Dendritic cell treated with granulocyte-macrophage colony-stimulating factor and Interleukin-4, amounts not matched to agents 40 ng/mL and 50 ng/mL, for 4 days (primary cell): ENCODE measurements around the gene CCT3.
A peak's percentile ranks its signal among the peaks of the same experiment; 100 is the strongest.

Experiments
- H3K27ac Mint-ChIP-seq: one replicate; pipeline ENCODE4 v1.8.0; 2022; ENCODE audit warnings: mild to moderate bottlenecking, mixed read lengths
- H3K27me3 Mint-ChIP-seq: one replicate; pipeline ENCODE4 v1.8.0; 2022; ENCODE audit warnings: mild to moderate bottlenecking, mixed read lengths
- H3K36me3 Mint-ChIP-seq: one replicate; pipeline ENCODE4 v1.8.0; 2022; ENCODE audit warnings: low read depth, mixed read lengths
- H3K4me1 Mint-ChIP-seq: one replicate; pipeline ENCODE4 v1.8.0; 2022; ENCODE audit warnings: low read depth, mixed read lengths
- H3K4me3 Mint-ChIP-seq: one replicate; pipeline ENCODE4 v1.8.0; 2022; ENCODE audit warnings: mild to moderate bottlenecking, moderate library complexity, mixed read lengths
- H3K9me3 Mint-ChIP-seq: one replicate; pipeline ENCODE4 v1.8.0; 2022; ENCODE audit warnings: mixed read lengths
- intact Hi-C: fragments of 100-400 bp; cut with micrococcal nuclease; formaldehyde crosslinking; loops from one replicate; pipeline ENCODE4 v1.15.0; 2022

Gene CCT3

DNA sequence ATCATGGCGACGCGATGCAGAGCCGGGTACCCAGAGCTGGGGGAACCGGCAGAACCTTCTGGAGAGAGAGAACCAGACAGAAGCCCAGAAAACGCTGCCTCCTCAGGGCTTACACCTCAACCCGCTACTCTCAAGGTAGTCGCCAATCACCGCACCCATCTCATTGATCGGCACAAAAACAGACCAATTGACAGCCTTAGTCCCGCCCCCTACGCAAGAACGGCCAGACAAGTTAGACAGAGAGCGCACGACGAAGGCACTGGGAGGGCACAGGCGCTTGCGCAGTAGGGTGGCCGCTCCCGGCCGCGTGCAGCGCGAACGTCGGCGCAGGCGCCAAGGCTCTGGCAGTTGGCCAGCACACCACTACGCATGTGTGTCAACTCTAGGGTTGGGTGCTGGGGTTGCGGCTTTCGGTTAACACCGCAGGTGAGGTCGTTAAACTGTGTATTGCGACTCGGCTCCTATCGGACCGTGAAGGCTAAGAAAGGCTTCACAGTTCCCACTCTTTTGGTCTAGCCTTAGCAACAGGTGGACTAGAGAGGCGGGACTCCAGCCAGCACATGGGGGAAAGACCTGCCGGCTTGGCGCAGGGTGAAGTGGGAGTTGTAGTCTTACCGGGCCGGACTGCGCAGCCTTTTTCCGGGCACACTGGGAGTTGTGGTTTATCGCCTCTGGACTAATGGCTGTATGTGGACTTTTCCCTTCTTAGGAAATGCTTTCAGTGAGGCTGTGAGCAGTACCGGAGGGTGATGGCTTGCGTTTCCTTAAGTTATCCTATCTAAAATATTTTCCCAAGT lies at the start of gene CCT3, which contains the start of gene TSACC:
TSS of gene CCT3 (minus strand) at position 113 of the 797 bp plus-strand sequence. CDS start at position 5, 108 bp downstream.
TSS of gene TSACC (plus strand) at position 347 of the 797 bp plus-strand sequence. CDS start 1,232 bp downstream, outside the sequence.
- Mint-ChIP-seq H3K27ac (peak within 1 kb of the TSS; percentile 90), H3K4me3 (peak within 1 kb of the TSS; percentile 98), H3K4me1 (peaks cover 21% of the 10 kb centered on the region), H3K27me3 (no peaks in the 10 kb centered on the region), H3K36me3 (peaks cover 48% of the 10 kb centered on the region), H3K9me3 (no peaks in the 10 kb centered on the region)
- intact Hi-C loops: loop anchor here (10.0 kb wide), 1 partner anchor 54 kb away; the partner anchor contains the start of genes SMG5 and TMEM79

GRCh38 chr1:156387870-156388173 lies 49.7 kb upstream of the CCT3 start:
- Mint-ChIP-seq H3K27me3 (peaks cover 71% of the 10 kb centered on the region), H3K4me3 (no peak overlapping the region)
- intact Hi-C loops: loop anchor here (5.0 kb wide), 1 partner anchor 219 kb away; no protein-coding TSS in a partner anchor

DNA sequence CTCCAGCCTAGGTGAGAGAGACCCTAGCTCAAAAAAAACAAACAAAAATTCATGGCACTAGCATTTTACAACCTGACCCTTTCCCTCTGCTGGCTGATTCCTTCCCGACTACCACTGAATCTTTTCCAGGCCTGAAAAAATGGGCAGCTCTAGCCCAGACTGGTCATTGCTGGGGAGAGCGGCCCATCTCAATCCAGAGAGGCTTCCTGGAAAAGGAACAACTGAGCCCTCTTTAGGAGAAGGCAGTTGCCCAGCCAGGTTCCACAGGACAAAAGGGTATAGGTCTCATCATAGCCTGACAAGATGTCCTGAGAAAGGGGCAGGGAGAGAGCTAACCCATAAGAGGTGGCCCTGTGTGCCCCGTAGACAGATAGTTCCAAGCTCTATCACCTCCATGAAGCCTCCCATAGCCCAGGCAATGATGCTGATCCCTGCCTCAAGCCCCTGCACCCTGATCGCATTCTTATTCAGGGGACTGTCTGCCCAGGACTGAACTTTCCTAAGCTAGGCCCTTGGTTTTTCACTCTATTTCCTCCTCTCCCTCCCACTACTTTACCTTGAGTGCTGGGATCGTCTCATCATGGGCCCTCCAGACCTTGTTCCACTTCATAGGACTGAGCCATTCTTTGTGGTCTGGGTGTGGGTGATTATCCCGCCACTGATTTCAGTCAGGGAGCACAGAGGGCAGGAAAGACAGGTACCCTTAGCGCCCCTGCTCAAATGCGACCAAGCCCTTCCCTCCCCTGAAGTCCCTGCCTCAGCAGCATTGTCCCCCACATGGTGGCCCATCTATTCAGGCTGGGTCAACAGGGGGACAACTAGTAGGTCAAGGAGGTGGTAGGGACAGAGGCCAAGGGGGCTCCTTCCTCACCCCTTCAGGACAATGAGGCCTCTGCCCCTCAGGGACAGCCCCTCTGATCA lies 49.1 kb upstream of the CCT3 start:
- H3K9me3 Mint-ChIP-seq: no peaks in the 10 kb centered on the region
- no peak overlapping the region for H3K4me3 Mint-ChIP-seq
- H3K4me1 Mint-ChIP-seq: peaks cover 25% of the 10 kb centered on the region
- H3K27ac Mint-ChIP-seq: no peak overlapping the region
- intact Hi-C loops: loop anchor here (5.0 kb wide), 1 partner anchor 220 kb away; no protein-coding TSS in a partner anchor
- no peaks in the 10 kb centered on the region for H3K36me3 Mint-ChIP-seq
- peaks cover 67% of the 10 kb centered on the region for H3K27me3 Mint-ChIP-seq

More at GRCh38 chr1:156387870-156388173, 49.7 kb upstream of the CCT3 start:
- no peak overlapping the region for H3K27ac Mint-ChIP-seq
- no peaks in the 10 kb centered on the region for H3K9me3 Mint-ChIP-seq
- H3K4me1 Mint-ChIP-seq: peaks cover 25% of the 10 kb centered on the region
- H3K36me3 Mint-ChIP-seq: no peaks in the 10 kb centered on the region

GRCh38 chr1:156386134-156386901 lies 48.2 kb upstream of the CCT3 start:
- no peak overlapping the region for H3K4me3 Mint-ChIP-seq
- intact Hi-C loops: loop anchor here (5.0 kb wide), 1 partner anchor 221 kb away; no protein-coding TSS in a partner anchor
- H3K27me3 Mint-ChIP-seq: peaks cover 61% of the 10 kb centered on the region
- H3K4me1 Mint-ChIP-seq: peaks cover 28% of the 10 kb centered on the region
- H3K9me3 Mint-ChIP-seq: no peaks in the 10 kb centered on the region
- no peak overlapping the region for H3K27ac Mint-ChIP-seq
- no peaks in the 10 kb centered on the region for H3K36me3 Mint-ChIP-seq

- no peaks in the 10 kb centered on the region for H3K9me3 Mint-ChIP-seq
- H3K27ac Mint-ChIP-seq: no peak overlapping the region
- intact Hi-C loops: loop anchor here (1.0 to 5.0 kb wide), 2 partner anchors 61 to 222 kb away; no protein-coding TSS in a partner anchor
- H3K36me3 Mint-ChIP-seq: no peaks in the 10 kb centered on the region
- peaks cover 56% of the 10 kb centered on the region for H3K27me3 Mint-ChIP-seq
- H3K4me1 Mint-ChIP-seq: peaks cover 32% of the 10 kb centered on the region
- no peak overlapping the region for H3K4me3 Mint-ChIP-seq
These were observed 47.5 kb upstream of the CCT3 start for GRCh38 chr1:156385534-156386031.

DNA sequence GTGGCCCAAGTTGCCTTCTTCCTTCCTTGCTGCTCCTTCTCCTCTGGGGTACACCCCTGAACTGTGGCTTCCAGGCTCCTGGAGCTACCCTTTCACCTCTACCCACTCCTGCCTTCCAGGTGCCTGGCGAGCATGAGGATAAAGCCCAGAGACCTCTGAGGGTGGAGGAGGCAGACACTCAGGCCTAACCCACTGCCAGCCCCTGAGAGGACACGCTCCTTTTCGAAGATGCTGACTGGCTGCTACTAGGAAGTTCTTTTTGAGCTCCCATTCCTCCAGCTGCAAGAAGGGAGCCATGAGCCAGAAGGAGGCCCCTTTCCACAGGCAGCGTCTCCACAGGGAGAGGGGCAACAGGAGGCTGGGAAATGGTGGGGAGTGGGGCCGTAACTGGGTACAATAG lies 46.6 kb upstream of the CCT3 start:
- Mint-ChIP-seq H3K4me1 (peaks cover 32% of the 10 kb centered on the region), H3K4me3 (no peak overlapping the region)

GRCh38 chr1:156384007-156384406 lies 45.9 kb upstream of the CCT3 start:
- H3K27me3 Mint-ChIP-seq: peaks cover 40% of the 10 kb centered on the region
- no peaks in the 10 kb centered on the region for H3K9me3 Mint-ChIP-seq
- H3K36me3 Mint-ChIP-seq: no peaks in the 10 kb centered on the region
- intact Hi-C loops: no loop called here
- no peak overlapping the region for H3K4me3 Mint-ChIP-seq
- H3K4me1 Mint-ChIP-seq: peaks cover 32% of the 10 kb centered on the region
- H3K27ac Mint-ChIP-seq: no peak overlapping the region

More for the DNA sequence above, 46.6 kb upstream of the CCT3 start:
- peak overlapping the region; percentile 30 for H3K27ac Mint-ChIP-seq
- H3K9me3 Mint-ChIP-seq: no peaks in the 10 kb centered on the region
- no peaks in the 10 kb centered on the region for H3K36me3 Mint-ChIP-seq
- peaks cover 46% of the 10 kb centered on the region for H3K27me3 Mint-ChIP-seq
- intact Hi-C loops: loop anchor here (1.0 to 5.0 kb wide), 2 partner anchors 62 to 223 kb away; no protein-coding TSS in a partner anchor

DNA sequence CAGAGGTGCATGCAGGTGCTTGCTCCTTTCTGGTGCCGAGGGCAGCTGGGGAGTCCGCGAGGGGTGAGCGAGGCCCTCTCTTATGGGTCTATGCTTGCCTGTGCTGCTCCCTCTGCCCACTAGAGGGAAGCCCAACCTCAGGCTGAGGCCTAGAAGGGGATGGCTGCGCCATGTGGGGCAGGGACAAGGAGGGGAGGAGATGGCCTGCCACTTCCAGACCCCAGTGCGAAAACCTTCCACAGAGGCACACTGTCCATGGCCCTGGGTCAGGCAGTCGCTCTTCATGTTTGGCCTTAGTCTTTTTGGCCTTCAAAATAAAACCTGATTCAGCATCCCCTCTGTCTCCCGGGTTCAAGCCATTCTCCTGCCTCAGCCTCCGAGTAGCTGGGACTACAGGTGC lies 44.9 kb upstream of the CCT3 start:
- Mint-ChIP-seq H3K36me3 (no peaks in the 10 kb centered on the region), H3K9me3 (no peaks in the 10 kb centered on the region), H3K4me1 (peaks cover 28% of the 10 kb centered on the region), H3K27ac (no peak overlapping the region), H3K27me3 (peaks cover 31% of the 10 kb centered on the region), H3K4me3 (no peak overlapping the region)
- intact Hi-C loops: no loop called here

DNA sequence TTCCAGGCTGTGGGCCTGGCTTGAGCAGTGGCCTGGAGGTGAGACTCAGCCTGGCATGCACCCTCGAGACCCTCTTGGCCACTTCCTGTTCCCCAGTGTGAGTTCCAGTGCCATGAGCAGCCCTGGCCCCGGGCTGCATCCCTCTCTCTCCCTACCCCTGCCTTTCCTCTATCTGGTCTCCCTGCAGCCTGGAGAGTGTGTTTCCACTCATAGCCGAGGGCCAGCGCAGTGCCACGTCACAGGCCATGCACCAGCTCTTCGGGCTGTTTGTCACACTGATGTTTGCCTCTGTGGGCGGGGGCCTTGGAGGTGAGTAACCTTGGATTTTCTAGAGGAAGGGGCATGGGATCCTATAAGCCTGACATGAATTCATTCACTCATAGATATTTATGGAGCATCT lies 44.5 kb upstream of the CCT3 start:
- no peak overlapping the region for H3K27ac Mint-ChIP-seq
- no peak overlapping the region for H3K4me3 Mint-ChIP-seq
- no peaks in the 10 kb centered on the region for H3K36me3 Mint-ChIP-seq
- H3K4me1 Mint-ChIP-seq: peaks cover 30% of the 10 kb centered on the region
- intact Hi-C loops: no loop called here
- no peaks in the 10 kb centered on the region for H3K9me3 Mint-ChIP-seq
- H3K27me3 Mint-ChIP-seq: peaks cover 26% of the 10 kb centered on the region

DNA sequence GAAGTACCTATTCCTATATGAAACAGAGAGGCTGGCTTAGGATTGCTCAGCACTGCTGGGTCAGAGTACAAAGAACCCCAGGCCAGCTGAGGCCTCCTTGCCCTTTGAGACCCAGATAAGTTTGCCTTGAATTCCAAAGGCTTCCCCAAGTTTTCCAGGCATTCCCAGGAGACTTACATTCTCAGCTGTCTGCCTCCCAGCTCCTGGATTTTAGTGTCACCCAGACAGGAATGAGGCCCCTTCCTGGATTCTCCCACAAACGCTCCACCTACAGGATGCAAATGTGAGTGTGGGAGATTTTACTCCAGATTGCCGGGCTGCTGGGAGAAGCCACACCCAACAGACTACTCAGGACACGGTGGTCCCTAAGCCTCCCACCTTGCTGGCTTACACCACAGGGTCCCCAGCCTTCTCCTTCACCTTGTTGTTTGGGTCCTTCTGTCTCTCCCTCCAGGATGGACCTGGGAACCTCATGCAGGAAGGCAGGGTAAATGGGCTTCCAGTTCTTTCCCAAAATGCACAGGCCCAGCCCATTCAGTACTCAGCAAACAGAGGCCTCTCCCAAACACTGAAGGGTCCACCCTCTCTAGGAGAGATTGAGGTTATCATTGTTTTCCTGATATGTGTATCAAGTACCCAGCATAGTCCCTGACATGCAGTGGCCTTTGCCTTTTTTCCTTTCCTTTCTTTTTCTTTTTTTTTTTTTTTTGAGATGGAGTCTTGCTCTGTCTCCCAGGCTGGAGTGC lies 41.5 kb upstream of the CCT3 start:
- Mint-ChIP-seq H3K36me3 (no peaks in the 10 kb centered on the region), H3K27me3 (peaks cover 5% of the 10 kb centered on the region)
- intact Hi-C loops: no loop called here

GRCh38 chr1:156378557-156378956 lies 40.5 kb upstream of the CCT3 start:
- H3K27me3 Mint-ChIP-seq: peaks cover 8% of the 10 kb centered on the region
- H3K27ac Mint-ChIP-seq: no peak overlapping the region
- intact Hi-C loops: no loop called here
- no peak overlapping the region for H3K4me3 Mint-ChIP-seq
- no peaks in the 10 kb centered on the region for H3K36me3 Mint-ChIP-seq
- H3K9me3 Mint-ChIP-seq: no peaks in the 10 kb centered on the region
- peaks cover 26% of the 10 kb centered on the region for H3K4me1 Mint-ChIP-seq

More for the DNA sequence above, 41.5 kb upstream of the CCT3 start:
- Mint-ChIP-seq H3K4me3 (no peak overlapping the region), H3K9me3 (no peaks in the 10 kb centered on the region), H3K27ac (no peak overlapping the region), H3K4me1 (peaks cover 31% of the 10 kb centered on the region)

DNA sequence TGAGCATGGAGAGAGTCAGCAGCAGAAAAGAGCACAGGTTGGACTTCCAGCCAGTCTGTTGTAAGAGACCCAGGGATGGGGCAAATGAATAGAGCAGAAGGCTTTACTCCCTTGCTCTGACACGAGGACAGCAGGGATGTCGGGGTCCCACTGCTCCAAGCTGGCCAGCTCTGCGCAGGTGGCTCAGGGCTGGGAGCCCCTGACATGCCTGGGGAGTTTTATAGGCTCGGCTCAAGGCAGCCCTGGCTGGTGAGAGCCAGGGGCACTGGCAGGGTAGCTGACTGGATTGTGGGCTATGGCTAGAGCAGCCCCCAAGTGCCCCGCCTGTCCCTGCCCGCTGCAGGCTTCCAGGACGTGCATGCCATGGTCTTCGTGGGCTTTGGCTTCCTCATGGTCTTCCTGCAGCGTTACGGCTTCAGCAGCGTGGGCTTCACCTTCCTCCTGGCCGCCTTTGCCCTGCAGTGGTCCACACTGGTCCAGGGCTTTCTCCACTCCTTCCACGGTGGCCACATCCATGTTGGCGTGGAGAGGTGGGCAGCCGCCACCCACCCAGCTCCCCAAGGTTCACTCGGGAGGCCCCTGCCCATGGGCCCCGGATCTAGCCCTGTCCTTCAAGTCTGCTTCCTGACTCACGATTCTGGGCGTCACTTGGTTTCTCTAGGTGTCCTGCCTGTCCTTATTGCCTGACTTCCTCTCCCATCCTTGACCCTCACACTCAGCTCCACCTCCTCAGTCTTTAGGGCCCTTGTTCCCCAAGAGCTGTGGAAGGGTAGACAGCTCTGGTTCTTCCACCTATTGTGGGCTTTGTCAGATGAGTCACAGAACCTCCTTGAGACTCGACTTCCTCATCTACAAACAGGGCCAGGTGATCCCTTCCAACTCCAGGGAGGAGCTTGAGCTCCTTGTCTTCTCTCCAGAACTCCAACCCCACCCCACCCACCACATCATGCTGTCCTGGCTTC lies 39.1 kb upstream of the CCT3 start:
- Mint-ChIP-seq H3K36me3 (no peaks in the 10 kb centered on the region), H3K9me3 (no peaks in the 10 kb centered on the region), H3K4me3 (no peak overlapping the region), H3K27me3 (peaks cover 11% of the 10 kb centered on the region), H3K4me1 (peaks cover 30% of the 10 kb centered on the region), H3K27ac (no peak overlapping the region)
- intact Hi-C loops: no loop called here
